CMK (cell line): Measurements from ENCODE around the gene PITHD1.
"Not testable (repeated sequence)": the region's sequence is repeated elsewhere in the genome, so short reads cannot be mapped to it uniquely, and the experiment has no call there.

Source experiments
- DNase-seq: peaks from one replicate; pipeline ENCODE4 v3.0.0-alpha.2; 2010; ENCODE audit warnings: low read depth

Gene PITHD1

GRCh38 chr1:23799255-23799569 is 21.0 kb downstream of the PITHD1 start:
- no peak for DNase-seq

DNA sequence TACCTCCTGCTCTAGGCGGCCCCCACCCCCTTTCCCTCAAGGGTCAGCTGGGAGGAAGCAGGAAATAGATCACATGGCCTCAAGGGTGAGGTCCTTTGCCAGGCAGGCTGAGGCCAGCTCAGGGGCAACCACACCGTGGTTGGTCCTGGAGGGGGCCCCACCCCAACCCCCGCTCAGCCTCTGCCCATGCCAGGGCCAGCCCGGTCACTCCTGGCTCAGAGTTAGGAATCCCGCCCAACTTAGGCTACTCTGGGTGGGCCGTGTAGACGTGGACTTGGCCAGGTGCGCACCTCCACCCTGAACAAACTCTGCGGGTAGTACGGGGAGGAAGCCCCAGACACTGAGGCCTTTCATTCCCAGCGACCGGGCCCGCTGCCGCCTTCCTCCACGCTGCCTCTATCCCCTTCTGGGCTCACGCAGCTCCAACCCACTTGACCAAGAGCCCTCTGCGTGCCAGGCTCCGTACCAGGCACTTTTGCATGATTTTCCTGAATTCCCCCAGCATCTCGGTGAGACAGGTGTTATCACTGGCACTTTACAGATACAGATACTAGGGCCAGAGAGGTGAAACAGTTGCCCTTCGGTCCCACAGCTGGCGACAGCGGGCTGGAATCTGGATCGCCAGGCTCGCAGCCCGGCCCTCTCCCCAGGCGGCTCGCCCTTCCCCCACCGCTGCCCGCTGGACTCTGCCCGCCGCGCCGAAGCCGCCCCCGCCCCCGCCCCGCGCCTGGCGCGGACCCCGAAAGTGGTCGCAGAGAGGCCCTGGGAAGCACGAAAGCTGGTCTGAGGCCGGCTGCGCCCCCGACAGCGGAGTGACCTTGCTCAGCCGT is 21.6 kb downstream of the PITHD1 start:
- no peak for DNase-seq

- DNase-seq, result peak; percentile 92
These were observed 22.5 kb downstream of the PITHD1 start, which contains the start of gene GALE for GRCh38 chr1:23800400-23801337. GALE (minus strand) TSS chr1:23800754; CDS start chr1:23799007, 1,747 bp downstream.

GRCh38 chr1:23801338-23801748 is 23.1 kb downstream of the PITHD1 start:
- no peak for DNase-seq

DNA sequence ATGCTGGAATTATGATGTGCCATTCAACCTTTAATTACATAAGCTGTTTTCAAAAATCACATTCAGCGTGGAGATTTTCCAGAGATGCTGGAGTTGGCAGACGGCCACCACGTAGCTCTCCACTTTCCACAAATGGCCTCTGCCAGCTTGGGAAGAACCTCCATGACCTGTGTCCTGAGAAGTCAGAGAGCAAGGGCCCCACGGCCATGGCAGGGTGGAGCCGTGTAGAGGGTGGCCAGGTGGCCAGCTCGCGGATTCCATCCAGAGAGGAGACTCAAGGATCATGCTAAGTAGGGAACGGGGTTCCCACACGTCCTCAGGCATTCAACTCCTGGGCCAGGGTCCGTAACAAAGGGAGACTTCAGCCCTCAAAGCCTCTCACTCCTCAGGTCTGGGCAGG is 23.7 kb downstream of the PITHD1 start:
- no peak for DNase-seq

DNA sequence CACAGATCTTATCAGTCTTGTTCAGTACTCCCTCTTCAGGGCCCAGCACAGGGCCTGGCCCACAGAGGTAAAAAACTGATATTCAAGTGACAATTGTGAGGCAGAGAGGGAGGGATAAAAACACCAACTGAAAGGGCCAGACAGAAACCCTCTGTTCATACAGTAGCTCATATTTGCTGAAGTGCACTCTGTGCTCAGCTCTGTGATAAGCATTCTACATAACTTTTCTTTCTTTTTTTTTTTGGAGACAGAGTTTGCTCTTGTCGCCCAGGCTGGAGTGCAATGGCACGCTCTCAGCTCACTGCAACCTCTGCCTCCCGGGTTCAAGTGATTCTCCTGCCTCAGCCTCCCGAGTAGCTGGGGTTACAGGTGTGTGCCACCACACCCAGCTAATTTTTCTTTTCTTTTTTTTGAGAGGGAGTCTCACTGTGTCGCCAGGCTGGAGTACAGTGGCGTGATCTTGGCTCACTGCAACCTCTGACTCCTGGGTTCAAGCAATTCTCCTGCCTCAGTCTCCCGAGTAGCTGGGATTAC is 24.7 kb downstream of the PITHD1 start:
- not testable (repeated sequence) for DNase-seq

DNA sequence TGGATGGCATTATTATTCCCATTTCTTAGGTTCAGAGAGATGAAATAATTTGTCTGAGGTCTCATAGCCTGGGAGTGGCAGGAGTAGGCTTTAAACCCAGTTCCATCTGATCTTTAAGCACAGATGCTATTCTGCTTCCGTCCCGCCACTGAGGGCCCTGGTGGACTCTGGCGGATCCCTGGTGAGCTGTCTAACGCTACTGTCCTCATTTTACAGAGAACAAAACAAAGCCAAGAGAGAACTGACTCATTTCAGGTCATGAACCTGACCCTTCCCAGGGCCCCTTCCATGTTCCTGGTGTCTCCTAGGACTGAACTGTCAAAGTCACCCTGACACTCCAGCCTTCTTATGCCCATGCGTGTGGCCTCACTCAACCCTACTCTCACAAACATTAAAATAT is 25.5 kb downstream of the PITHD1 start:
- no peak for DNase-seq

- no peak for DNase-seq
These were observed 26.1 kb downstream of the PITHD1 start for GRCh38 chr1:23804183-23804835.

DNA sequence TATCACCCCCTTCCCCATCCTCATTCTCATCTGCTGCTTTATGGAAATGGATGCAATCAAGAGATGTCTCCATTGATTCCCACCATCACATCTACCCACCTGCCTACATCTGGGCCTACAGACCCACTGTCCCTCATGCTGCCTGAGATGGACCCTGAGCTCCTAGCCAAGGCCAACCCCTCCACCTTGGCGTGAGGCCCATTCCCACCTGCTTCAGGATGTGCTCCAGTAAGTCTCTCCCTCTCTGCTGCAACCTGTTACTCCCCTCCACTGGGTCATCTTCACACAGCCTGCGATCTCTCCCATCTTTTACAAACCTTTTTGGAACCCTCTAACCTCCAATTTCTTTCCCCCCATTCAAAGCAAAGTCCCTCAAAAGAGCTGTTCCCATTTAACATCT is 26.8 kb downstream of the PITHD1 start:
- DNase-seq, result no peak

DNA sequence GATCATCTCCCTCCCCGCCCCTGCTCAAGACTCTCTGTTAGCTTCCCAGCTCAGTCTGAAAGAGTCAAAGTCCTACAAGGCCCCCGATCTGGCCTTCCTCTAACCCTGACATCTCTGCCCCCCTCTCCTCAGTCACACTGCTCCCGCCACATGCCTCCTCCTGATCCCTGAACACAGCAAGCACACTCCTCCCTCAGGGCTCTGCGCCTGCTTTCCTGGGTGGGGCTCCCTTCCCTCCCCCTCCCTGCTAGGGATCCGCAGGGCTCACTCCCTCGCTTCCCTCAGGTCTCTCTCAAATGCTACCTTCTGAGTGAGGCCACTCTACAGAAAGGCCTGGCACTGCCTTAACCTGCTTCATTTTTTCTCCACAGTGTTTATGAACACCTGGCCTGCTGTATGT is 28.1 kb downstream of the PITHD1 start:
- no peak for DNase-seq

GRCh38 chr1:23807453-23807852 is 29.2 kb downstream of the PITHD1 start:
- no peak for DNase-seq

DNA sequence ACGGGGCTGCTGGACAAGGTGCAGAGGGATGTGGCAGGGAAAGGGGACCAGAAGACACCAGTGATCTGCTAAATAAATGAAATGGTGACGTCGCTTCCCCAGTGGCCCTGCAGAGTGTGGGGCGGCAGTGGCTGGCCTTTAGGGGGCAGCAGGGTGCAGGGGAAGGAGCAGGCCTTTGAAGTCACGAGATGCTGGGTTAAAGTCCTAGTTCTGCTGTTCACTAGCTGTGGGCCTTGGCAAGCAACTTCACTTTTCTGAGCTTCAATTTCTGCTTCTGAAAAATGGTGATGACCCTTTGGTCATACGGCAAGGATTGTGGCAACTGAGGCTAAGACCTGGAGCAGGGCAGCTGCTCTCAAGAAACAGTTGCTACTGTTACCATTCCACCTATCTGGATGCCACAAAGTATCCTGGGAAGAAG is 31.5 kb downstream of the PITHD1 start:
- peak; percentile 79 for DNase-seq

DNA sequence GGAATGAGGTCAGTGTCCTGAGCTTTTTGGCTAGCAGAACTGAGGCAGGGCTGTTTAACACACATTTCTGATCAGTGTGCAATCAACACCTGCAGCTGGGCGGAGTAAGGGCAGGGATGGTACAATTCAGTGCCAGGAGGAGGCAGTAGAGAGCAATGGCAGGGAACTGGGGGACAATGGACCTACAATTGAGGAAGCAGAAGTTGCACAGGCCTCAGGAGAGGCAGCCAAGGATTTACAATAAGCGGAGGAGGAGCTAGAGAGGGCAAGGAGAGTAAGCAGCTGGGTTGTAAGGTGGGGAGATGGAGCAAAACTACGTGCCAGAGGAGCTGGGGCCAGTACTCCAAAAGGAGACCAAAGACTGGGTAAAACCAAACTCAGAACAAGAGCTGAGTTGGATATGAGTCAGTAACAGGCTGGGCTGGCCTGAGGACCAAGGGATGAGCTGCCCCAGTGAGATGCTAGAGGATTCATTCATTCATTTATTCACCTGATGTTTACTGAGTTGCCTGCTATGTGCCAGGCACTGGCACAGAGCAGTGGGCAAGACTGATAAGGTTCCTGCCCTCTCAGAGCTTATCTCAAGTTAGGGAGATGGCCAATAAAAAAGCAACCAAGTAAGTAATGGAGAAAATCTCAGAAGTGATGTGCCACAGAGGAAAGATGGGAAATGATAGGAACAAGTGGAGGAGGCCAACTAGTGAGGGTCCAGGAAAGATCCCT is 32.8 kb downstream of the PITHD1 start:
- no peak for DNase-seq

- no peak for DNase-seq
These were observed 35.8 kb downstream of the PITHD1 start for GRCh38 chr1:23814016-23814415.

DNA sequence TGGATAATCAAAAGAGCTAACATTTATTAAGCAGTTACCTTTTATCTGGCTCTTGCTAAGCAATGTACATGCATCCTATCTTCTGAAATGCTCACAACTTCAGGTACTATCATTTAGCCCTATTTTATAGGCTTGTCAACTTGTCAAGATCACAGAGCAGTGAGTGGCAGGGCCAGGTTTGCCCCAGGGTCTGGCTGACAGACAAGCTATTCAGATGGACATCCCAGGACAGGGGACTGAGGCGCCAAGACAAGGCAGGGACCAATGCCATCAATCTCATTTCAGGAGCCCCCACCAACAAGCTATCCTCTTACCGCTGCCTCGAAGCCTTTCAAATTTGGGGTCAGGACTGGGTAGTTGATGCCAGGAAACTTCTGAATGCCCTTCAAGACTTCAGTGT is 38.1 kb downstream of the PITHD1 start:
- no peak for DNase-seq

DNA sequence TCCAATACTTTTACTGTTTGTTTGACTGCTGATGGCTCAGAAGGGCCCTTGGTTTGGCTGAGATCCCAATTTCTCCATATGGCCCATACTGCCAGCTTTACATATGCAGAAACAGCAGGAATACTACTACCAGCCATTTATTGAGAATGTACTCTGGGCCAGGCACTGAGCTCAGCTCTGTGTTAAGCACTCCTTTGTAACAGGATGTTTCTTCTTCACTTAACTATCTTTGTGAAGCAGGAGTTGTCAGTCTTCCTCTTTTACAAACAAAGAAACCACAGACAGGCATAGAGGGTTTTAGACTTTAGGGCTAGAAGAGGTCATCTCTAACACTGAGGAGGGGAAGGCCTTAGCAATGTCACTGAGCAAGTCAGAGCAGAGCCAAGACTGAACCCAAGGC is 38.7 kb downstream of the PITHD1 start:
- no peak for DNase-seq

DNA sequence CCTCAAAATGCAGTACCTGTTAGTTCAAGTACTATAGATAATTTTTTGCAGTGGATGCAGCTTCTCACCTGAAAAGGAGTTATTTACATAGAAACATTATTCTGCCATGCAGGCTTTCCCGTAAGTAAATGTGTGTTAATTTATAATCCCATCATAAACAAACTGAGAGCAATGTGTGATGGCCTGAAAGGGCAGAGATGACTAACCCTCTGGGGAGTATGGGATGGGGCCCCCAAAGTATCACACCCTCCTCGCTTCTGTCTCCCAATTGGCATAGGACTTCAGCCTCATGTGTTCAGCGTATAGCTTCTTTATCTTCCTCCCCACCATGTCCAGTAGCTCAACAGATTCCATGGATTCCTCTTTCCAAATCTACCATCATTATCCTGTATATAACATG is 39.4 kb downstream of the PITHD1 start:
- DNase-seq, result no peak

DNA sequence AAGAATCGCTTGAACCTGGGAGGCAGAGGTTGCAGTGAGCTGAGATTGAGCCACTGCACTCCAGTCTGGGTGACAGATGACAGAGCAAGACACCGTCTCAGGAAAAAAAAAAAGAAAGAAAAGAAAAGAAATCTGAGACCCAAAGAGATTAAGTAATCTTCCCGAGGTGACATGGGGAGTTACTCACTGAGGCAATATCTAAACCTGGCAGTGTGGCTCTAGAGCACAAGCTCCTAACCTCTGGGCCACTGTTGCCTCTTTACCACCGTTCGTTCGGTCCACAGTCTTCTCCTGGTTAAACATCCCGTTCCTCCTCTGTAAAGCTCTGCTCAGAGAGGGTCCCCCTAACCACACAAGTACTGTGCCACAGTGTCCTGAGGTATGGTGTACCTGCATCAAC is 45.5 kb downstream of the PITHD1 start:
- no peak for DNase-seq

- no peak for DNase-seq
These were observed 46.5 kb downstream of the PITHD1 start for GRCh38 chr1:23824711-23825075.

- DNase-seq, result peak; percentile 79
These were observed 47.0 kb downstream of the PITHD1 start, which contains the start of gene HMGCL for GRCh38 chr1:23825076-23825761. HMGCL (minus strand) TSS chr1:23825429; CDS start chr1:23825415, 14 bp downstream.
